Activated CD4-positive, alpha-beta T cell treated with anti-CD3 and anti-CD28 coated beads, Interleukin-2, amount 50 U/mL, for 16 hours (primary cell): Measurements from ENCODE around the gene PRKCH.

ENCODE experiments used
- DNase-seq: peaks from one replicate; pipeline ENCODE4 v3.0.0-alpha.2; 2020

Gene PRKCH

GRCh38 chr14:61478971-61479473 lies 157.6 kb downstream of the PRKCH start:
- DNase-seq: peak; percentile 46

- DNase-seq: no peak
These were observed 158.5 kb downstream of the PRKCH start for GRCh38 chr14:61479746-61480502.

GRCh38 chr14:61480704-61481285 lies 159.4 kb downstream of the PRKCH start:
- DNase-seq: no peak

GRCh38 chr14:61481701-61482100 lies 160.3 kb downstream of the PRKCH start:
- DNase-seq: no peak

- no peak for DNase-seq
These were observed 161.2 kb downstream of the PRKCH start for GRCh38 chr14:61482348-61483206.

GRCh38 chr14:61483476-61483875 lies 162.1 kb downstream of the PRKCH start:
- no peak for DNase-seq

- DNase-seq: no peak
These were observed 162.7 kb downstream of the PRKCH start for GRCh38 chr14:61484031-61484430.

GRCh38 chr14:61484826-61485584 lies 163.6 kb downstream of the PRKCH start:
- DNase-seq: no peak

- DNase-seq: no peak
These were observed 164.3 kb downstream of the PRKCH start for GRCh38 chr14:61485661-61486060.

- DNase-seq: no peak
These were observed 165.6 kb downstream of the PRKCH start for GRCh38 chr14:61486930-61487495.

GRCh38 chr14:61488417-61489401 lies 167.3 kb downstream of the PRKCH start:
- no peak for DNase-seq

- DNase-seq: no peak
These were observed 168.1 kb downstream of the PRKCH start for GRCh38 chr14:61489512-61489911.

GRCh38 chr14:61489932-61490331 lies 168.6 kb downstream of the PRKCH start:
- no peak for DNase-seq

GRCh38 chr14:61491224-61491623 lies 169.8 kb downstream of the PRKCH start:
- DNase-seq: no peak

- no peak for DNase-seq
These were observed 170.6 kb downstream of the PRKCH start for GRCh38 chr14:61491876-61492434.

GRCh38 chr14:61492474-61492873 lies 171.1 kb downstream of the PRKCH start:
- DNase-seq: no peak

GRCh38 chr14:61493239-61493638 lies 171.9 kb downstream of the PRKCH start:
- no peak for DNase-seq

GRCh38 chr14:61494018-61494417 lies 172.6 kb downstream of the PRKCH start:
- DNase-seq: no peak

GRCh38 chr14:61495809-61496208 lies 174.4 kb downstream of the PRKCH start:
- no peak for DNase-seq

GRCh38 chr14:61498303-61498702 lies 176.9 kb downstream of the PRKCH start:
- no peak for DNase-seq

GRCh38 chr14:61498811-61499210 lies 177.4 kb downstream of the PRKCH start:
- no peak for DNase-seq
